Activated CD8-positive, alpha-beta memory T cell treated with anti-CD3 and anti-CD28 coated beads, Interleukin-2, amount 50 U/mL, for 1 hour (primary cell): ENCODE data around the gene CFAP57.

Experiments
- DNase-seq: peaks from one replicate; pipeline ENCODE4 v3.0.0-alpha.2; 2020; ENCODE audit errors: extremely low read depth

CFAP57 gene

DNA sequence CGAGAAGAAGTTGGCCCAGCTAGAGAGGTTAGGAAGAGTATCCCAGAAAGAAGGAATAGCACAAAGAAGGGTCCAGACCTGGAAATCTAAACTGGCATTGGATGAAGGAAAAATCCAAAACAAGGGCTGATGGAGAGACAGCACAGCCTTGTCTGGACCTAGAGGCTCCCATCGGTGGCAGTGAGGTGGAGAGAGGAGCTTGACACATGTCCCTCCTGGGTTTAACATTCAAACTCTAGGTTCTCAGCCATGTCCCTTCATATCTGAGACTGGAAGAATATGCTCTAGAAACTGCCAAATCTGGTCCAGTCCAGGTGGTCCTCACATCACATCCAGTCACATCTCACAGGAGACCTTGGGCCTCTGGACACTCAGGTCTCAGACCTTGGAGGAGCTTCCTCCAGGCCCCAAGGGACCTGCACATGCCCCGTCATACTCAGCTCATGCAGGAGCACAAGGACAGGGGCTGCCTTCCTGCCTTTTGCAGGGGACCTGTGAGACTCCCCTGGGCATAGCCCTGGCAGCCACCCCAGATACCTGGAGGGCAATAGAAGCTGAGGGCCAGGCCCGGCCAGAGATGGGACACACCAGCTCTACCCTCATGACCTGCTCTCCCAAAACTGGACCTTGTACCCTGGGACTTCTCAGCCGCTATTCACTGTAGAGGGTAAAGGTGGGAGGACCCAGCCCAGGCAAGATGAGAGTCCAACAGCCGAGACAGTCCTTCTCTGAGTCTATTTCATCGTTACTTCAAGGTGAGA, 105.2 kb downstream of the CFAP57 start:
- no peak for DNase-seq

DNA sequence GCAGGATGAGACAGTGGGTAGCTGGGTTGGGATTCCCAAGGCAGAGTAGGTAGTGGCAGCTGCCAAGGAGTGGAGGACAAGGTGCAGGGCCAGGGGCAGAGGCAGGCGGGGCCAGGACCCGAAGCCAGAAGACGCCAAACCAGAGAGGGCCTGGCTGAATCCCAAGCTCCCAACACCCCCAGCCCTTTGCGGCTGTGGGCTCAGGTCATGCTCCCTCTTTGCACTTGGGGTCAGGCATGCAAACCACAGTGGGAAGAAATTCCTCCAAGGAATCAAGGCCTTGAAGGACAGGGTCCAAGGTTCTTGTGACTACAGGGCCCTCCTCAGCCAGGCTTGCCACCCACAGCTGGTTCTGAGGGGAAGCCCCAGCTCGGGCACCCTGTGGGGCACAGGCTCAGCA, 107.0 kb downstream of the CFAP57 start:
- no peak for DNase-seq

DNA sequence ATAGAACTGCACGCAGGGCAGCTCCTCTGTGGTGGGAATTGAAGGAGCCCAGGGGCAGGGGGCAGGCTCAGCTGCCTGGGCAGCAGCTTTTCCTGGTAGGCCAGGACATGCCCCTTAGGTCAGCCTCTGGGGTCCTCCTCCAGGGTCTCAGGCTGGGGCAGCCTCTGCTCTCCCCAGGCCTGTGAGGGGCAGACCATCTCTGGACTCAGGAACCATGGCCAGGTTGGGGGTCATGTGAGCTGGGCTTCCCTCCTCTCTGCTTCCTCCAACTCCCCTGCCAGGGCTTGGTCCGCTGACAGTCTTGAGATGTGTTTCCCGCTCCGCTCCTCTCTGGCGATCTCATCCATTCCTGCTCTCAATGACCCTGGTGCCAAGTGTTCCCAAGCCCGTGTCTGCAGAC, 107.5 kb downstream of the CFAP57 start:
- DNase-seq = no peak

DNA sequence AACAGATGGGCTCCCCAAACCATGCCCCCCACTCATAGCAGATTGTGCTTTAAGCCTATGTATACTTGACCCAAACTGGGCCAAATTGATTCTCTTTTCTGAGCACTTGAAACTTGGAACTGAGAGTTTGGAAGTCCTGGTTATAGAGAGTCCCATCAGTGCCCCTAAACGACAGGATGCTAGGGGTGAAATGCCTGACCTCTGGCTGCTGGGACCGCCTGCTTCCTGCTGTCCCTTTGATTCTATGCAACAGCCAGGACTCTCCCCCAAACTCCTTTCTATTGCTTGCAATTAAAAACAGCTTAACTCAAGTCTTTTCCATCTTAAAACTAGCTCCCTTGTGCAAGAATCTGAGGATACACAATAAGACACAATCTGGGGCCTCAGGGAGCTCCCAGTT, 108.6 kb downstream of the CFAP57 start:
- DNase-seq = no peak

DNA sequence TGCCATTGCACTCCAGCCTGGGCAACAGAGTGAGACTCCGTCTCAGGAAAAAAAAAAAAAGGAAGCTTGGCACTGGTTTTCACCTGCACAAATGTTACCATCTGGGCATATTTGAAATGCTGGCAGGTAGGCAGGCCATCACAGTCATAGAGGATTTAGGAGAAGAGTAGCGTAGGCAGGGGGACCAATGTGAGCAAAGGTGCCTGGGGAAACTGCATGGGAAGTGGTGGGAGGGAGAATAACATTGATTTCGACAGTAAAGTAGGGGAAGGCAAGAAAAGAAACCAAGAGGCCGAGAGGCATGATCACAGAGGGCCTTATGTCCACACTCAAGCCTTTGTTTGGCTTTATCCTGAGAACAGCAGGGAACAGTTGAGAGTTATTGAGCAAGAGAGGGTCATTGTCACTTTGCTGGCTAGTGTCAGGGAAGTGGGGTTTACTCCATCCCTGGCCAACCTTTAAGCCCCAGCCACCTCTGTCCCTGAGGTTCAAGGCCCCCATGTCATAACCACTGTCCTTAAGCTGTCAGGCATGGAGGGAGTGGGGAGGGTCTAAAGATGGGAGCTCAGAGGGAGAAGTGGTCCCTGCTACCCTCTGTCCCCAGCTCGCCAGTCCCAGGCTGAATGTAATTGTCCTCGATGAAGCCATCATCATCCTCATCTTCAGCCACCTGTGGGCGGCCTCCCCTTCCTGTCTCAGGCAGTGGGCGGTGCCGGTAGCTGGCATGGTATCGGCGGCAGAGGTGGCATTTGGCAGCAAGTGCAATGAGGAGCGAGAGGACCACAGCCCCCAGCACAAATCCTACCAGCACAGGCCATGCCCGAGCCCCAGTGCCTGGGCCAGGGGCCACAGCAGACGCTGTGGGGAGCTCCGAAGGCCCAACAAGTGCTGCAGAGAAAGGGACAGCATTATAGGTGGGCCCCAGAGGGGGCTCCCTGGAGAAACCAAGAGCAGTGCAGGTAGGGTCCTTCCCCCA, 110.4 kb downstream of the CFAP57 start:
- no peak for DNase-seq

DNA sequence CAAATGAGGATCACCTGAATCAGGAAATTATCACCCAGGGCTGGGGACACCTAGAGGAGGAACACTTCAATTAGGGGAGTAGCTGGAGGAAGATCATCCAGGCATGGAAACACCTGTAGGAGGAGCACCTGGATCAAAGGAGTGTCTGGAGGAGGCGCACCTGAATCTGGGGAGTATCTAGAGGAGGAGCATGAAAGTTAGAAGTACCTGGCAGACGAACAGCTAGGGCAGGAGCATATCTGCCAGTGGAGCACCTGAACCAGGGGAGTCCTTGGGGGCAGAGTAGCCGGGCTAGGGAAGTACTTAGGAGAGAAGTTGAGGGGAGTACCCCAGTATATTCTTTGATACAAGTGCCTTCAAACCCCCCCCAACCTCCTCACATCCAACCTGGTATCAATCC, 111.9 kb downstream of the CFAP57 start:
- no peak for DNase-seq

DNA sequence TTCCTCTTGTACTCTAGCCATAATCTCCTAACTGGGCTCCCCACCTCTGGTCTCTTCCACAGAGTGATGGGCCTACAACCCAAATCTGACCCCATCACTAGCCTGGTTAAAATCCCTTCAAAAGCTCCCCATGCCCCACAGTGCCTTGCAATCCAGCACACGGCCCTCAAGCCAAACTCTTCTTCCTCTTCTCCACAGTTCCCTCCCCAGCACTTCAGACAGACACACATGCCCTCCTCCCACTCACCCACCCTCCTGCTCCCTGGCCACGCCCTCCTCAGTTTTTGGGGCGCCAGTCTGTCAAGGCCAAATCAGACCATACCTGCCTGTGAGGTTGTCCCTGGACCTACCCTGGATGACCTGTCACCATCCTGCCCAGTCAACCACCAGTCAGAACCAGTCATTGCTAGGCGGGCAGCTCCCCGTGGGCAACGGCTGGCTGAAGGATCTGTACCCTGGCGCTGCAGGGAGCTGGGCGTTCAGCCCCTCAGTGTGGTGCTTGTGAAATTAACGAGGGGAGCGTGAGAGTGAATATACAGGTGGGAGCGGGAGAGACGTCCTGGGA, 112.5 kb downstream of the CFAP57 start:
- DNase-seq = no peak

DNA sequence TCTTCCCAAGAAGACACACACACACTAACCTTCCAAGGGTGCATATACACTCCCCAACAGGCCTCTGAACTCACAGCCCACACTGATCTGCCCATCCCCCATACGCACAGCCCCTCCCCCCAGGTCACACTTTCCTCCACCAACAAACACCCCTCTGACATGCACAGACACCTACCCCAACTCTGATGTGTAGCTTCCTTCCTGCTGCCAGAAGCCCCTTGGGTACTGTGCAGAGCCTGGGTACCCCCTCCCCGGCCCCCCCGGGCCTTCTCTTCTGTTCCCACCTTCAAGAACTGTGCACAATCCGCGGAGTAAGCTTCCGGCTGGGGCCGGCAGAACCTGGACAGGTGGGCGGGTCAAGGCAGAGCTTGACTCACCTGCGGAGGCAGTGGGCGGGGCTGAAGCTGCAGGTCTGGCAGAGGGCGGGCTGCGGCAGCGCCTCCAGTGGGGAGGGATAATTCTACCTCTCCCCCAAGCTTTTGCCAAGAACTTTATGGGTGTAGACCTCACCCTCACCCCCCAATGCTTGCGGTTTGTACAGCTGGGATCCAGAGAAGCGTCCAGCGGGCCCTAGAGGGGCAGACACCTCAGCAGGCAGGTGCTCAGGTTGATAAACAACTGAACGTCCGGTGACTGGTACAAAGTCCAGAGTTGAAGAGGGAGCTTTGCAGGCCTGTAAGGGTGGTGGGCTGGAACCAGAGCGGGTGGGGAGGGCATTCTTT, 113.3 kb downstream of the CFAP57 start, which contains the start of gene C1orf210:
TSS of gene C1orf210 (minus strand) at position 313 of the 722 bp plus-strand sequence. CDS start 2,311 bp downstream, outside the sequence.
- DNase-seq = no peak

DNA sequence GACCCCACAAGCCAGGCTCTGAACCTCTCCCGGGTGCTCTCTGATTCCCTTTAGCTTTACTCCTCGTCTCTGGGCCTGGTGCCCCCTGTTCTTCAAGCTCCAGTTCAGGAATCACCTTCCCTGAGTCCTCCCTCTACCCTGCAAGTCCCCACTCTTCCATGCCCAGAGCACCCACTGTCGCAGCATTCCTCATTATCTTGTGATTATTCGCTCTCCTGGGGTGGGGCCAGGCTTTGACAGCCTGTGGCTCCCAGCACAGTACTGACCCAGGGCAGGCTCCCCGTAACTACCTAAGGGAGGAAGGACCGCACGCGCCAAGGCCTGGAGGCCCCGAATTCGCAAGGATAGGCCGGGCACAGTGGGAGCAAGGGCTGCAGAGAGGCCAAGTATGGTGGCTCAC, 114.0 kb downstream of the CFAP57 start:
- DNase-seq = no peak

DNA sequence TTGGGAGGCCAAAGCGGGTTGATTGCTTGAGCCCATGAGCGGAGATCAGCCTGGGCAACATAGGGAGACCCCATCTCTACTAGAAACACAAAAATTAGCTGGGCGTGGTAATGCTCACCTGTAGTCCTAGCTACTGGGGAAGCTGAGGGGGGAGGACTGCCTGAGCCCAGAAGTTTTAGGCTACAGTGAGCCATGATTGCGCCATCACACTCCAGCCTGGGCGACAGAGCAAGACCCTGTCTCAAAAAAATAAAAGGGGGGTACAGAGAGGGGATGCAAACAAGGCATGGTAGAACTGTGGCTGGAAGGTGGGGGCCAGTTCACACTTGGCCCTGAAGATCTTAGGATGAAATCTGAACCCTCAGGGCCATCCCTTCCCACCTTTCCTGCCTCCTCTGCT, 114.4 kb downstream of the CFAP57 start:
- no peak for DNase-seq

DNA sequence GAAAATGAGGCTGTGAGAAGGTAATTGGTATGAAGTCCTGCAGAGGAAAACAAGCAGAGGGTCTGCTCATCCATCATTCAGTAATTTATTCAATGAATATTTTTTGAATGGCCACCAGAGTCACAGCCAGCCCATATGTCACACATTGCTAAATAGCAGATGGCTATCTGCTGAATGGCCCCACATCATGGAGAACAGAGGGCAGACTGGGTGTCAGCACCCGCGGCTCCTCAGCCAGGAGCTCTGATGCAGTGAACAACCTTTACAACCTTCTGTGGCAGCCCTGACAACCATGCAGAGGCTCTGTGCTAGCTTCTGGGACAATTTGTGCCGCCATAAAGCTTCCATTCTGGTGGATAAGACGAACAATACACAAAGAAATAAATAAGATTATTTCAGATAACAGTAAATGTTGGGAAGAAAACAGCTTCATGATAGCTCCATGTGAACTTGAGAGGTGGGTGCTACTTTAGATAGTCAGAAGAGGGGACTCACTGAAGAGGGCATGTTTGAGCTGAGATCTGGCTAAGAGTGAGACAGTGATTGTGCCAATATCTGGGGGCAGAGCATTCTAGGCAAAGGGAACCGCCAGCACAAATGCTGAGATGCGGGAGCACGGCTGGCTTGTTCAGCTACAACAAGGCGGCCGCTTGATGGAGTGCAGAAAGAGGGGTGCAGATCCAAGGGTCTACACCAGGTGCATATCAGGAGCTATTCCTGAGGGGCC, 116.1 kb downstream of the CFAP57 start:
- no peak for DNase-seq

DNA sequence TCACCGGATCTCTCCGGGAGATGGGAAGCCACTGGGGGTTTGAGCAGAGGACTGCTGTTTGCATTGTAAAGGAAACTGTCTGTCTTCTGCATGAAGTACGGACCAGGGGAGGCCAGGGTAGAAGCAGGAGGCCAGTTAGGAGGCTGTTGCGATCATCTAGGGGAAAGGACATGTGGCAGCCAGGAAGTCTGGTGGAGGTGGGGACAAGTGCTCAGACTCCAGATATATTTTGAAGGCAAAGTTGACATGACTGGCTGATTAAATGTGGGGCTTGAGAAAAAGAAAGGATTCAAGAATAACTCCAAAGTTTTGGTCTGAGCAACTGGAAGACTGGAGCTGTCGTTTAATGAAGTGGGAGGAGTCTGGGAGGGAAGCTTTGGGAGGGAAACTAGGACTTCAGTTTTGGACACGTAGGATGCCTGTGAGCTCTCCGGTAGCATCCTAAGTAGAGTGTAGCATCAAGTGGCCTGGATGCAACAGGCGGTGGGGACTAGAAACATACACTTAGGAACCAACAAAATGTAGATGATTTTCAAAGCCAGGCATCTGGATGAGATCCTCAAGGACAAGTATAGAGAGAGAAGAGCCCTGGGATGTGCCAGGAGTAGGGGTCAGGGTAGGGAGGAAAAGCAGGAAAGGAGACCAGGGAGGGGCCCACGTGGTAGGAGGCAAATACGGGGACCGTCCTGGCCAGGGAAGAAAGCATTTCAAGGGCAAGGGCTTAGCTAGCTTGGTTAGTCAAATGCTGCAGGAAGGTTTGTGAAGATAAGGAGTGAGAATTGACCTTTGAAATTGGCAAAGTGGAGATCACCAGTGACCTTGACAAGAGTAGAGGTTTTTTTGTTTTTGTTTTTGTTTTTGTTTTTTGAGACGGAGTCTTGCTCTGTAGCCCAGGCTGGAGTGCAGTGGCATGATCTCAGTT, 116.9 kb downstream of the CFAP57 start:
- no peak for DNase-seq

DNA sequence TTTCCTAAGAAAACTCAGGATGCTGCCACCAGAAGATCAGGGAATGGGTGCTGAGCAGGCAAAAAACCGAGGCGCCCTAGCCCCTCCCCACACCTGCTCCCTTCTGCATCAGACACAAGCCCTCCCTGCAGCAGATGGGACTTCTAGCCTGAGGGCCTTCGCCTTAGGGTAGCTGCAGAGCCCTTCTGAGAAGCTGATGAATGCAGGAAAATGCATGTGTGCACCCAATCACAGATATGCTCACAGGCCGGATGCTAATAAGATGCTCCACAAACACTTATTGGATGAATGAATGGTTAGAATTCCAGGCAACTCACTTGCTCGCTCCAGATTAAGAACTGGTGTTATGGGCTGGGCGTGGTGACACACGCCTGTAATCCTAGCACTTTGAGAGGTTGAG, 120.1 kb downstream of the CFAP57 start:
- no peak for DNase-seq

DNA sequence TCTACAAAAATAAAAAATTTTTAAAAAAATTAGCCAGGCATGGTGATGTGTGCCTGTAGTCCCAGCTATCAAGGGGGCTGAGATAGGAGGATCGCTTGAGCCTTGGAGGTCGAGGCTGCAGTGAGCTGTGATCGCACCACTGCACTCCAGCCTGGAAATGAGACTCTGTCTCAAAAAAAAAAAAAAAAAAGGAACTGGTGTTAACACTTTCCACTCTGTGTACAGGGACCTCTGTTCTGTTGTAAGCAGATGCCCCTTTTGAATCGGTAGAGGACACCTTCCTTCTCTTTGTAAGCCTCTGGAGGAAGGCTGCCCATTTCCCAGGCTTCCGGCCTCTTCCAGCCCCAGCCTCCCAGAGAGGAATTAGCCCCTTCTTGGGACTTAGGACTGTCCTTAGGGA, 120.5 kb downstream of the CFAP57 start:
- no peak for DNase-seq

DNA sequence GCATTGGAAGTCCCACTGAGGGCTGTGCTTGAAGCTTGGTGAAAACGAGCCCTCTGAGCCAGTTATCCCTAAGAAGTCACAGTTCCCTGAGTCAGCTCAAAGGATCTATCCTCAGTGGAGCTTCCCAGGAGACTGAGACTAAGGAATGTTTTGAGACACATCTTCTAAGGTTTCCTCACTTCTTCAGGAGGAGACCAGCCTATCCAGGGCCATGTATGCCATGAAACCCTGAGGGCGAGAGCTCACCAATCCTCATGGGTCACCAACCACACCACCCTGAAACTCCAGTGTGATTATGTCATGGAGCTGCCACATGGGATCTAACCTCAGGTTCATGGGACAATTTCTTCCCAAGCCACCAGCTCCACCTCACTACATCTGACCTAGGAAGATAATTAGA, 121.0 kb downstream of the CFAP57 start:
- no peak for DNase-seq

DNA sequence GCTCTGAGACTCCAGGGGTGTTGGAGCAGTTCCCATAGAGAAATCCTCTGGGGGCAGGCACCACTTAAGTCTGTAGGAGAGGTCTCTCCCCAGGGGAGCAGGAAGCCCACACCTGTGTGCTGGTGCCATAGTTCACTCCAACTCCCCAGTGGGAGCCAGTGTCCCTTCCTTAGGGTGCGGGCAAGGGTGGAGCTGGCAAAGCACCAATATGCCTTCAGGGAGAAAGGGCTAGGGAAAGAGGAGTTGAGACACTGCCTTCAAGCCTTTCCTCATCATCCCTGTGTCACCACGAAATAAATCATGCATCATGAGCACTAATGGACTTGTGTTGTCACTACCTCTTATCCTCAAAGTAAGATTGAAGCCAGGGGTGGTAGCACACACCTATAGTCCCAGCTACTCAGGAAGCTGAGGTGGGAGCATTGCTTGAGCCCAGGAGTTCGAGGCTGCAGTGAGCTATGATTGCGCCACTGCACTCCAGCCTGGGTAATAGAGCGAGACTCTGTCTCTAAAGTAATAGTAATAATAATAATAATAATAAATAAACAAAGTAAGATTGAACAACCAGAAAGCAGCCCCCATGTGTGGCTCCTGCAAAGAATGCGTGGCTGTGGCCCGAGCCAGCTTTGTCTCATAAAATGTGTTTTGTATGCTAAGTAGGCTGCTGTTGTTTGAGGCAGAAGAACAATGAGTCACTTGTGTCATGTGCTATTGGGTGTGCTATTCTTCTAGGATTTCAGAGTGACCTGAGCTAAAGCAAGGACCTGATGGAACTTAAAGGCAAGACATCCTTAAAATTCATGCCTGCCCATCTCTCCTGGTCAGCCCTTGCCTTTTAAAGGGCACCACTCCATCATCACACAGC, 122.0 kb downstream of the CFAP57 start:
- no peak for DNase-seq

DNA sequence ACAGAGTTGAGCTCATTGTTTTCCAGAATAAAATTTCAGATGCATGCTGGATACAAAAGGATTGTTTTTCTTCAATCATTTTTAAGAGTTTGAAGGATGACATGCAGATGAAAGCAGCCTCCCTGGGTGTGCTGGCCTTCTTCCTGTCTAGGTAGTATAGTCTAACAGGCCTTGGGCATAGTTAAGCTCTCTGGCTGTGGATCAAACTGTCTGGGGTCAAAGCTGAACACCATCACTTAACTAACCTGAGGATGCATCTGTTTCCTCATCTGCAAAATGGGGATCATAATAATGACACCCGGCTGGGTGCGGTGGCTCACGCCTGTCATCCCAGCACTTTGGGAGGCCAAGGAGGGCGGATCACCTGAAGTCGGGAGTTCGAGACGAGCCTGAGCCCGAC, 122.6 kb downstream of the CFAP57 start:
- DNase-seq = no peak

DNA sequence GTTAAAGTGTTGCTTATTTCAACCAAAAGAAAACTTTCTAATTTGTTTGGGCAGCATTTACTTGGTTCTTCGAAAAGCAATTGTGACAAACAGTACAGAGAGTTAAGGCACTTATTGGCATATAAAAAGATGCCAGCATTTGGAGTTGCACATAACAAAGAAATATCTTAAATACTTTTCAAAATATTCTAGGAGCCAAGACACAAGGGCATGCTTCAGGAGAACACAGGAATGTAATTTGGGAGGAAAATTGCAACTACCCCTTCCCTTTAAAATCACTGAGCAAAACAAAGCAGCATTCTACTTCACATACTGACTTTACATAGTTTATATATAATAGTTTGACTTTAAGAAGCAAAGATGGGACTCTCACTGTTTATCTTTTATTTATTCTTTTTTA, 124.1 kb downstream of the CFAP57 start:
- no peak for DNase-seq

DNA sequence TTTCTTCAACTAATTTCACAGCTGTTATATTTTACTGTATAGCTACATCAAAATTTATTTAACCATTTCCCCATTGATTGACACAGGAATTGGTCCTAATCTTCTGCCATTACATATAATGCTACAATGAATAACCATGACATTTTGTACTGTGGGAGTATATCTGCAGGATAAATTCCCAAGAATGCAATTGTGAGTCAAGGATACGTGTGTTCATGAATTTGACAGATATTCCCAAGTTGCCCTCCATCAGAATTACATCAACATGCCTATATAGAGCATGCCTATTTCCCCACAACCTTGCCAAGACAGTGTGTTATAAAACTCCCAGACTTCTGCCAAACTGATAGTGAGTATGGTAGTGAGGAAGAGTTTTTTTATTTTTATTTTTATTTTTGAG, 125.9 kb downstream of the CFAP57 start:
- DNase-seq = no peak
